AG08395 (cell line): ENCODE data around the gene TMEM225B.
"Not testable (repeated sequence)": the region's sequence is repeated elsewhere in the genome, so short reads cannot be mapped to it uniquely, and the experiment has no call there.

ENCODE experiments used
- DNase-seq: peaks from one replicate; pipeline ENCODE4 v3.0.0; 2012; ENCODE audit warnings: mixed read lengths, low spot score

The TMEM225B gene

GRCh38 chr7:99597762-99598501 is at the start of gene TMEM225B:
TSS of gene TMEM225B (plus strand) at chr7:99598267. CDS start at chr7:99604389, 6,122 bp downstream.
- no peak for DNase-seq

- DNase-seq, result not testable (repeated sequence)
Observed at GRCh38 chr7:99549545-99549944, 48.5 kb upstream of the TMEM225B start.

- peak; percentile 13 for DNase-seq
Observed at GRCh38 chr7:99551334-99551733, 46.7 kb upstream of the TMEM225B start.

GRCh38 chr7:99551767-99552463 is 46.2 kb upstream of the TMEM225B start, which contains the start of gene FAM200A:
TSS of gene FAM200A (minus strand) at chr7:99552114. CDS start at chr7:99548407, 3,707 bp downstream.
- DNase-seq, result peak; percentile 97

- no peak for DNase-seq
Observed at GRCh38 chr7:99553039-99553438, 45.0 kb upstream of the TMEM225B start.

GRCh38 chr7:99554939-99555338 is 43.1 kb upstream of the TMEM225B start:
- no peak for DNase-seq

GRCh38 chr7:99557196-99557607 is 40.9 kb upstream of the TMEM225B start:
- DNase-seq, result no peak

GRCh38 chr7:99557940-99558305 is 40.1 kb upstream of the TMEM225B start:
- DNase-seq, result peak; percentile 14

GRCh38 chr7:99558306-99559174 is 39.5 kb upstream of the TMEM225B start, which contains the start of gene ZNF655:
TSS of gene ZNF655 (plus strand) at chr7:99558642. CDS start at chr7:99560560, 1,918 bp downstream.
- DNase-seq, result peak; percentile 89

- DNase-seq, result no peak
Observed at GRCh38 chr7:99559175-99559915, 38.7 kb upstream of the TMEM225B start.

- DNase-seq, result no peak
Observed at GRCh38 chr7:99560834-99561736, 37.0 kb upstream of the TMEM225B start.

GRCh38 chr7:99561737-99562051 is 36.4 kb upstream of the TMEM225B start:
- DNase-seq, result no peak

- no peak for DNase-seq
Observed at GRCh38 chr7:99562114-99562784, 35.8 kb upstream of the TMEM225B start.

- DNase-seq, result peak; percentile 96
Observed at GRCh38 chr7:99562832-99563231, 35.2 kb upstream of the TMEM225B start.

GRCh38 chr7:99563650-99564049 is 34.4 kb upstream of the TMEM225B start:
- peak; percentile 72 for DNase-seq

- DNase-seq, result not testable (repeated sequence)
Observed at GRCh38 chr7:99568770-99569169, 29.3 kb upstream of the TMEM225B start.

- DNase-seq, result no peak
Observed at GRCh38 chr7:99571768-99572167, 26.3 kb upstream of the TMEM225B start.

- DNase-seq, result no peak
Observed at GRCh38 chr7:99573257-99573656, 24.8 kb upstream of the TMEM225B start.

- DNase-seq, result no peak
Observed at GRCh38 chr7:99576251-99576650, 21.8 kb upstream of the TMEM225B start.
